DND-41 (cell line): Measurements from ENCODE around the gene SLC39A11.

Source experiments
- ATAC-seq: fragments of 200-7000 bp; cut with Tn5 transposase; 3 replicates; pipeline ENCODE4 v1.9.1; 2021; ENCODE audit warnings: low read depth; ENCODE audit not compliant: insufficient read depth
- DNase-seq: peaks from one replicate; pipeline ENCODE4 v3.0.0-alpha.2; 2020
- H2AFZ ChIP-seq: 2 replicates; pipeline ENCODE4 v1.6.0; 2012; ENCODE audit warnings: low read depth, low read length
- H3K27ac ChIP-seq: 2 replicates; pipeline ENCODE4 v1.5.1; 2012; ENCODE audit warnings: low read length, inconsistent platforms
- H3K27me3 ChIP-seq: fragments of 200-600 bp; sonication (generic); 2 replicates; pipeline ENCODE4 v1.6.0; 2012; ENCODE audit warnings: low read length, mild to moderate bottlenecking, inconsistent platforms; ENCODE audit not compliant: insufficient read depth, poor library complexity
- H3K36me3 ChIP-seq: 2 replicates; pipeline ENCODE4 v1.5.1; 2012; ENCODE audit warnings: low read length, inconsistent platforms; ENCODE audit not compliant: insufficient read depth
- H3K4me1 ChIP-seq: 2 replicates; pipeline ENCODE4 v1.5.1; 2012; ENCODE audit warnings: mild to moderate bottlenecking, low read length; ENCODE audit not compliant: insufficient read depth
- H3K4me2 ChIP-seq: 2 replicates; pipeline ENCODE4 v1.6.0; 2012; ENCODE audit warnings: mild to moderate bottlenecking, moderate library complexity, low read length, inconsistent platforms; ENCODE audit not compliant: insufficient read depth
- H3K4me3 ChIP-seq, 2 experiments: fragments of 200-600 bp in 1 of 2; shearing (Covaris generic) in 1 of 2; 2 replicates each; pipeline ENCODE4 v1.5.1; 2012 to 2016; ENCODE audit warnings: inconsistent platforms in 2 of 2, low read length in 2 of 2, mild to moderate bottlenecking in 2 of 2, low read depth in 1 of 2, moderate library complexity in 1 of 2
- H3K79me2 ChIP-seq: 2 replicates; pipeline ENCODE4 v1.6.0; 2012; ENCODE audit warnings: low read length, inconsistent platforms; ENCODE audit not compliant: insufficient read depth
- H3K9ac ChIP-seq: 2 replicates; pipeline ENCODE4 v1.6.0; 2012; ENCODE audit warnings: low read depth, mild to moderate bottlenecking, inconsistent platforms, low read length, moderate library complexity
- H3K9me3 ChIP-seq: 2 replicates; pipeline ENCODE4 v1.5.1; 2012; ENCODE audit warnings: low read length, moderate library complexity, mild to moderate bottlenecking, inconsistent platforms; ENCODE audit not compliant: insufficient read depth, severe bottlenecking
- H4K20me1 ChIP-seq: 2 replicates; pipeline ENCODE4 v1.6.0; 2012; ENCODE audit warnings: low read length; ENCODE audit not compliant: insufficient read depth
- CTCF ChIP-seq: IDR thresholded peaks from 2 replicates; pipeline ENCODE4 v1.5.1; 2012; ENCODE audit warnings: borderline replicate concordance, low read length, moderate library complexity, mild to moderate bottlenecking; ENCODE audit not compliant: poor library complexity, severe bottlenecking; ENCODE audit errors: extremely low read depth
- EZH2 ChIP-seq: IDR thresholded peaks from 3 replicates; pipeline ENCODE4 v1.6.1; 2012; ENCODE audit warnings: borderline replicate concordance, low read depth, mild to moderate bottlenecking, moderate library complexity, low read length, inconsistent platforms; ENCODE audit not compliant: severe bottlenecking

The SLC39A11 gene

DNA sequence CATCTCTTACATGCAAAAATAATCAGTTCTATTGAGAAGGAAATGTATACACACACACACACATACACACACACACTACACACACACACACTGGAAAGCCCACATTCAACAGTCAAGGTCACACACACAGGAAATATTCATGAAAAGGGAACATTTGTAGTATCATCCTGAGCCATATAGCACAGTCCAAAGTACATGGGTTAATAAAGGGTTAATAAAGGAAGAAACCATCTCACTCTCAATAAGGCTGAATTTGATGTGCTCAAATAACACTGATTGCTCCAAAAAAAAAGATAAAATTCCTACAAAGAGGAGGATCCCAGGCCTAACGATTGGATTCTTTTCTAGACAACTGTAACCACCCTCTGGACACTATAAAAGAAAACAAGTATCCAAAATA lies 164.7 kb downstream of the SLC39A11 start:
- H3K79me2 ChIP-seq = no peaks in the 10 kb centered on the region
- H3K36me3 ChIP-seq = no peaks in the 10 kb centered on the region
- H3K4me1 ChIP-seq = no peaks in the 10 kb centered on the region
- H3K4me2 ChIP-seq = no peak overlapping the region
- no peak overlapping the region for H3K9ac ChIP-seq
- ATAC-seq = no peak
- no peaks in the 10 kb centered on the region for H4K20me1 ChIP-seq
- H2AFZ ChIP-seq = no peak overlapping the region
- no peak overlapping the region for H3K4me3 ChIP-seq
- no peak for TF ChIP-seq CTCF
- no peak for TF ChIP-seq EZH2
- no peaks in the 10 kb centered on the region for H3K27me3 ChIP-seq
- no peaks in the 10 kb centered on the region for H3K9me3 ChIP-seq
- DNase-seq = no peak
- H3K27ac ChIP-seq = no peak overlapping the region

- Histone ChIP-seq H3K9me3 (no peaks in the 10 kb centered on the region), H3K27me3 (no peaks in the 10 kb centered on the region), H3K4me2 (no peak overlapping the region), H3K9ac (no peak overlapping the region), H2AFZ (no peak overlapping the region), H3K4me1 (no peaks in the 10 kb centered on the region), H3K79me2 (no peaks in the 10 kb centered on the region), H4K20me1 (no peaks in the 10 kb centered on the region), H3K4me3 (no peak overlapping the region), H3K36me3 (no peaks in the 10 kb centered on the region), H3K27ac (no peak overlapping the region)
- no peak for DNase-seq
- no peak for TF ChIP-seq CTCF
- TF ChIP-seq EZH2 = no peak
- ATAC-seq = no peak
These were observed 165.3 kb downstream of the SLC39A11 start for GRCh38 chr17:72927146-72927545.

GRCh38 chr17:72926171-72926570 lies 166.3 kb downstream of the SLC39A11 start:
- Histone ChIP-seq H3K9ac (no peak overlapping the region), H3K4me2 (no peak overlapping the region), H3K9me3 (no peaks in the 10 kb centered on the region), H3K4me3 (no peak overlapping the region), H4K20me1 (no peaks in the 10 kb centered on the region), H3K4me1 (no peaks in the 10 kb centered on the region), H3K27ac (no peak overlapping the region), H3K27me3 (no peaks in the 10 kb centered on the region), H2AFZ (no peak overlapping the region), H3K36me3 (no peaks in the 10 kb centered on the region), H3K79me2 (no peaks in the 10 kb centered on the region)
- DNase-seq = no peak
- ATAC-seq = no peak
- no peak for TF ChIP-seq EZH2
- no peak for TF ChIP-seq CTCF

GRCh38 chr17:72924196-72924595 lies 168.3 kb downstream of the SLC39A11 start:
- Histone ChIP-seq H3K4me2 (no peak overlapping the region), H3K9me3 (no peaks in the 10 kb centered on the region), H3K27me3 (no peaks in the 10 kb centered on the region), H3K36me3 (no peaks in the 10 kb centered on the region), H3K9ac (no peak overlapping the region), H3K27ac (no peak overlapping the region), H3K79me2 (no peaks in the 10 kb centered on the region), H3K4me3 (no peak overlapping the region), H4K20me1 (no peaks in the 10 kb centered on the region), H2AFZ (no peak overlapping the region), H3K4me1 (no peaks in the 10 kb centered on the region)
- ATAC-seq (no peak), DNase-seq (no peak)
- no peak for TF ChIP-seq CTCF
- no peak for TF ChIP-seq EZH2
